K562 (cell line): Measurements from ENCODE around the gene CPM. TPM values are rescaled to one million over a fixed set of nuclear protein-coding genes. Genes with fewer than 3 reads are reported as not detected.

Experiments
- ATAC-seq: fragments of 200-7000 bp; cut with Tn5 transposase; 3 replicates; pipeline ENCODE4 v1.9.1; 2020; ENCODE audit warnings: moderate library complexity
- BruUV-seq: library from RNA; stranded (reverse); fragments of 400-500 nt; replicated peaks from 2 replicates; lab custom pipeline; 2021; lab: Mats Ljungman, UMichigan
- CTCF ChIA-PET: fragments of 300-600 bp; formaldehyde crosslinking; extraction: SDS; loops from one replicate; lab custom pipeline; 2021; ENCODE audit warnings: low intra/inter-chr PET ratio; lab: Yijun Ruan, JAX
- POLR2A ChIA-PET: fragments of 300-600, 350-650 bp; sonication (Branson Sonifier 250); formaldehyde crosslinking; extraction: SDS; loops from one replicate; lab custom pipeline; 2021; ENCODE audit warnings: antibody characterized with exemption, inconsistent platforms; lab: Yijun Ruan, JAX
- DNase-seq, 4 experiments: peaks; one replicate each; pipeline versions ENCODE4 v3.0.0 to v3.0.0-alpha.2; 2011 to 2018; ENCODE audit warnings: low spot score in 3 of 4, mixed read lengths in 3 of 4; ENCODE audit errors: extremely low read depth in 1 of 4
- FAIRE-seq: peaks from 2 replicates; lab custom pipeline; 2011; peaks lifted over from hg19 to GRCh38; lab: Jason Lieb, UNC
- H2AFZ ChIP-seq: 2 replicates; pipeline ENCODE4 v1.6.0; 2011; ENCODE audit warnings: low read depth, low read length, control low read depth, inconsistent platforms
- H3K27ac ChIP-seq: fragments of 200-600 bp; 3 replicates; pipeline ENCODE4 v1.8.0; 2011; ENCODE audit warnings: low read depth, mild to moderate bottlenecking, control low read depth, inconsistent platforms, low read length, moderate library complexity, mixed read lengths; ENCODE audit errors: extremely low read depth
- H3K27me3 ChIP-seq, 2 experiments: fragments of 300-600 bp in 1 of 2; 2 replicates in 1 of 2; 3 replicates in 1 of 2; pipeline versions ENCODE4 v1.6.0 to v1.8.0; 2011; ENCODE audit warnings: inconsistent platforms in 2 of 2, low read length in 2 of 2, mild to moderate bottlenecking in 1 of 2, mixed read lengths in 1 of 2, moderate library complexity in 1 of 2; ENCODE audit not compliant: control insufficient read depth in 2 of 2, insufficient read depth in 2 of 2
- H3K36me3 ChIP-seq: fragments of 300-600 bp; 3 replicates; pipeline ENCODE4 v1.8.0; 2011; ENCODE audit warnings: mild to moderate bottlenecking, low read length, inconsistent platforms; ENCODE audit not compliant: control insufficient read depth, insufficient read depth
- H3K4me1 ChIP-seq, 2 experiments: fragments of 200-600 bp in 1 of 2; replicated peaks in 1 of 2; 2 replicates in 1 of 2; 3 replicates in 1 of 2; pipeline versions ENCODE4 v1.5.1 to v1.8.0; 2011; ENCODE audit warnings: inconsistent platforms in 2 of 2, low read length in 2 of 2, mild to moderate bottlenecking in 1 of 2, mixed read lengths in 1 of 2, moderate library complexity in 1 of 2; ENCODE audit not compliant: control insufficient read depth in 2 of 2, insufficient read depth in 2 of 2
- H3K4me2 ChIP-seq: 2 replicates; pipeline ENCODE4 v1.6.1; 2011; ENCODE audit warnings: low read length, control low read depth, inconsistent platforms, mixed read lengths; ENCODE audit not compliant: insufficient read depth
- H3K4me3 ChIP-seq: fragments of 200-600 bp; sonication (generic), shearing (Covaris generic); 2 replicates; pipeline ENCODE4 v1.5.1; 2016; ENCODE audit warnings: control low read depth, inconsistent platforms
- H3K79me2 ChIP-seq: fragments of 200-600 bp; 3 replicates; pipeline ENCODE4 v1.8.0; 2011; ENCODE audit warnings: low read length, inconsistent platforms; ENCODE audit not compliant: control insufficient read depth, insufficient read depth
- H3K9ac ChIP-seq, 2 experiments: 2 replicates each; pipeline versions ENCODE4 v1.6.0 to v1.6.1; 2011; ENCODE audit warnings: low read depth in 2 of 2, low read length in 2 of 2, control low read depth in 1 of 2, inconsistent platforms in 1 of 2, mild to moderate bottlenecking in 1 of 2, mixed read lengths in 1 of 2; ENCODE audit not compliant: insufficient read depth in 1 of 2
- H3K9me1 ChIP-seq: one replicate; pipeline ENCODE4 v1.6.0; 2011; ENCODE audit warnings: inconsistent platforms, mild to moderate bottlenecking, low read length, moderate library complexity; ENCODE audit not compliant: control insufficient read depth, insufficient read depth
- H3K9me3 ChIP-seq: replicated peaks from 2 replicates; pipeline ENCODE4 v1.5.1; 2011; ENCODE audit warnings: low read depth, low read length, inconsistent platforms; ENCODE audit not compliant: control insufficient read depth, insufficient read depth
- H4K20me1 ChIP-seq: replicated peaks from 2 replicates; pipeline ENCODE4 v1.6.1; 2011; ENCODE audit warnings: low read length, inconsistent platforms, mixed read lengths; ENCODE audit not compliant: control insufficient read depth, insufficient read depth
- FOS ChIP-seq: IDR thresholded peaks from 3 replicates; pipeline ENCODE4 v1.6.1; 2011; ENCODE audit not compliant: insufficient read length; ENCODE audit errors: extremely low read depth
- NFIC ChIP-seq: fragments of 450-650 bp; IDR thresholded peaks from 2 replicates; pipeline ENCODE4 v1.6.1; 2017; ENCODE audit warnings: mild to moderate bottlenecking, inconsistent platforms
- RAD21 ChIP-seq, 2 experiments: fragments of 250-450 bp in 1 of 2; fragments of 450-650 bp in 1 of 2; sonication (Bioruptor Pico) in 1 of 2; formaldehyde crosslinking in 1 of 2; IDR thresholded peaks in 1 of 2; conservative IDR thresholded peaks in 1 of 2; 2 replicates each; pipeline versions ENCODE4 v1.4.0 to v1.8.0; 2020 to 2022; ENCODE audit warnings: mild to moderate bottlenecking in 2 of 2, moderate library complexity in 1 of 2
- RBFOX2 ChIP-seq: fragments of 200-400 bp; formaldehyde crosslinking; IDR thresholded peaks from 2 replicates; pipeline ENCODE4 v1.6.1; 2017; ENCODE audit warnings: low read depth, mild to moderate bottlenecking, low read length, moderate library complexity
- RFX1 ChIP-seq: fragments of 450-650 bp; IDR thresholded peaks from 2 replicates; pipeline ENCODE4 v1.6.1; 2016; ENCODE audit warnings: mild to moderate bottlenecking, moderate library complexity
- RFX5 ChIP-seq: IDR thresholded peaks from 2 replicates; pipeline ENCODE4 v1.6.1; 2011; ENCODE audit warnings: low read depth, mild to moderate bottlenecking, improper control_type of control experiment, low read length
- WGBS: fragments of 100-300 bp; shearing (Covaris generic); methylation state at CpG from one replicate; pipeline ENCODE4 v1.1.6; 2016; ENCODE audit warnings: low coverage, mixed read lengths; ENCODE audit not compliant: insufficient coverage; ENCODE audit errors: missing lambda C conversion rate; 5-methylcytosine and 5-hydroxymethylcytosine counted together
- in situ Hi-C: fragments of 300-500 bp; cut with MboI; formaldehyde crosslinking; loops from 4 replicates; pipeline ENCODE4 v1.15.0; 2018; ENCODE audit warnings: inconsistent platforms, mixed read lengths
- intact Hi-C: fragments of 100-400 bp; cut with micrococcal nuclease; formaldehyde crosslinking; loops from 2 replicates; pipeline ENCODE4 v1.14.2; 2022
- polyA plus RNA-seq, 8 experiments: library from polyadenylated mRNA; depleted of rRNA in 4 of 8; stranded (reverse) in 5 of 8; unstranded in 3 of 8; fragments of >200 nt; fragmentation: Nextera tagmentation in 2 of 8; fragmentation: Illumina TruSeq in 1 of 8; extraction: Ambion mirVana in 2 of 8; extraction: Trizol in 1 of 8; gene quantifications; 2 replicates each; pipeline versions ENCODE4 v1.2.1 to v1.2.3, GENCODE V29; 2011 to 2014; ENCODE audit warnings: inconsistent platforms in 1 of 8, missing spikeins in 1 of 8
- total RNA-seq, 7 experiments: library from RNA; depleted of rRNA in 6 of 7; stranded (reverse); fragments of >200 nt in 6 of 7; fragmentation: Illumina TruSeq in 2 of 7; extraction: Trizol in 2 of 7; gene quantifications; 2 replicates each; pipeline versions ENCODE4 v1.2.1 to v1.2.3, GENCODE V29; 2011 to 2021; ENCODE audit warnings: low replicate concordance in 1 of 7
- TF ChIP-seq, protein P1 (sequence below): sonication (generic); formaldehyde crosslinking; IDR thresholded peaks from 2 replicates; pipeline ENCODE4 v1.4.0; 2020; ENCODE audit warnings: mild to moderate bottlenecking, missing genetic modification reagents
- TF ChIP-seq, protein P2 (sequence below), 3 experiments: IDR thresholded peaks in 2 of 3; conservative IDR thresholded peaks in 1 of 3; 2 replicates each; pipeline ENCODE4 v1.5.1; 2011 to 2012; ENCODE audit warnings: low read length in 3 of 3, mild to moderate bottlenecking in 3 of 3, control low read depth in 2 of 3, improper control_type of control experiment in 1 of 3, inconsistent platforms in 1 of 3, low read depth in 1 of 3, mixed read lengths in 1 of 3, moderate library complexity in 1 of 3; ENCODE audit not compliant: insufficient read depth in 2 of 3

CPM gene
- total and polyA plus RNA-seq, 9 of the 15 experiments (the other 6 are each of a cell fraction or from before 2014, with no cell fraction given), result 0.31 TPM; not detected in 8

DNA sequence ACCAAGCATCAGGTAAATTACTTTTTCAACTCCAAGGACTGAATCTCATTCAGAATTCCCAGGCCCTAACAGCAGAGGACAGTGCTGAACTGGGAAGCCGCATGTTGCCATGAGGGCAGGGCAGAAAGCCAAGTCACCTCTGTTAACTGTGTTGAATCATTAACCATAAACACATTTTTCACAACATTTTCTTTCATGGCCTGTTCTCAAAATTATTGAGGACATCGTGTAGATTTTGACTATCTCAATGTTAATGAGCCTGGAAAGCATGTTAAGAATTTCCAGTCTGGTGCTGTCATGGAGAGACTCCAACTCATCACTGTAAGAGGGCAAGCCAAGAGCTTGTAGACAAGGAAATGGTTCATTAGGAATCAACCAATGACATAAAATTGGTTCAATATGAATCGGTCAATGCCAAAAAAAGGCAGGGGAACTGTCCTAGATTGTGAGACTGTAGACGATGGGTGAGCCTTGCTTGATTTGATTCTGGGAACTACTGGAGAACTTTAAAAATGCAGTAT, 33.7 kb downstream of the CPM start:
- no peak overlapping the region for H2AFZ ChIP-seq
- H3K4me1 ChIP-seq, result no peaks in the 10 kb centered on the region
- WGBS, result 0% methylated on average over 4 of the region's 4 CpGs
- H3K27me3 ChIP-seq, result peaks cover 8 to 12% of the 10 kb centered on the region in 2 experiments; a peak in 4 of 5 replicates
- no TSS peak for BruUV-seq
- ChIA-PET CTCF (interaction anchor here (0.5 kb wide), 1 partner anchor 1543 kb away, joined by 4 read pairs; no protein-coding TSS in a partner anchor), POLR2A (interaction anchor here (1.2 kb wide), 1 partner anchor 8 kb away, joined by 3 read pairs; no protein-coding TSS in a partner anchor)
- H3K9me1 ChIP-seq, result no peaks in the 10 kb centered on the region
- no peak overlapping the region for H3K4me2 ChIP-seq
- no peaks in the 10 kb centered on the region; the same call in 1 of the 2 replicates for H4K20me1 ChIP-seq
- H3K36me3 ChIP-seq, result no peaks in the 10 kb centered on the region
- no peaks in the 10 kb centered on the region for H3K79me2 ChIP-seq
- no peaks in the 10 kb centered on the region for H3K9me3 ChIP-seq
- intact Hi-C loops, result no loop called here
- no peak for DNase-seq
- H3K4me3 ChIP-seq, result no peak overlapping the region
- H3K27ac ChIP-seq, result no peak overlapping the region
- no peak for FAIRE-seq
- in situ Hi-C loops, result no loop called here
- H3K9ac ChIP-seq, result no peak overlapping the region
- no peak for ATAC-seq
- TF ChIP-seq RFX1 (no peak), NFIC (peak; percentile 45), FOS (no peak), RAD21 (CRISPR knock-in tag; conservative IDR thresholded peaks at IDR 0.05 in 1 of 2, IDR thresholded peaks at IDR 0.05 in 1 of 2) (peak; percentile 16 to 41; a peak in 2 of 4 replicates), RFX5 (no peak), RBFOX2 (no peak)
- TF ChIP-seq, protein P1, sequence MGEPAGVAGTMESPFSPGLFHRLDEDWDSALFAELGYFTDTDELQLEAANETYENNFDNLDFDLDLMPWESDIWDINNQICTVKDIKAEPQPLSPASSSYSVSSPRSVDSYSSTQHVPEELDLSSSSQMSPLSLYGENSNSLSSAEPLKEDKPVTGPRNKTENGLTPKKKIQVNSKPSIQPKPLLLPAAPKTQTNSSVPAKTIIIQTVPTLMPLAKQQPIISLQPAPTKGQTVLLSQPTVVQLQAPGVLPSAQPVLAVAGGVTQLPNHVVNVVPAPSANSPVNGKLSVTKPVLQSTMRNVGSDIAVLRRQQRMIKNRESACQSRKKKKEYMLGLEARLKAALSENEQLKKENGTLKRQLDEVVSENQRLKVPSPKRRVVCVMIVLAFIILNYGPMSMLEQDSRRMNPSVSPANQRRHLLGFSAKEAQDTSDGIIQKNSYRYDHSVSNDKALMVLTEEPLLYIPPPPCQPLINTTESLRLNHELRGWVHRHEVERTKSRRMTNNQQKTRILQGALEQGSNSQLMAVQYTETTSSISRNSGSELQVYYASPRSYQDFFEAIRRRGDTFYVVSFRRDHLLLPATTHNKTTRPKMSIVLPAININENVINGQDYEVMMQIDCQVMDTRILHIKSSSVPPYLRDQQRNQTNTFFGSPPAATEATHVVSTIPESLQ (CRISPR knock-in tag), result no peak
- TF ChIP-seq, protein P2, sequence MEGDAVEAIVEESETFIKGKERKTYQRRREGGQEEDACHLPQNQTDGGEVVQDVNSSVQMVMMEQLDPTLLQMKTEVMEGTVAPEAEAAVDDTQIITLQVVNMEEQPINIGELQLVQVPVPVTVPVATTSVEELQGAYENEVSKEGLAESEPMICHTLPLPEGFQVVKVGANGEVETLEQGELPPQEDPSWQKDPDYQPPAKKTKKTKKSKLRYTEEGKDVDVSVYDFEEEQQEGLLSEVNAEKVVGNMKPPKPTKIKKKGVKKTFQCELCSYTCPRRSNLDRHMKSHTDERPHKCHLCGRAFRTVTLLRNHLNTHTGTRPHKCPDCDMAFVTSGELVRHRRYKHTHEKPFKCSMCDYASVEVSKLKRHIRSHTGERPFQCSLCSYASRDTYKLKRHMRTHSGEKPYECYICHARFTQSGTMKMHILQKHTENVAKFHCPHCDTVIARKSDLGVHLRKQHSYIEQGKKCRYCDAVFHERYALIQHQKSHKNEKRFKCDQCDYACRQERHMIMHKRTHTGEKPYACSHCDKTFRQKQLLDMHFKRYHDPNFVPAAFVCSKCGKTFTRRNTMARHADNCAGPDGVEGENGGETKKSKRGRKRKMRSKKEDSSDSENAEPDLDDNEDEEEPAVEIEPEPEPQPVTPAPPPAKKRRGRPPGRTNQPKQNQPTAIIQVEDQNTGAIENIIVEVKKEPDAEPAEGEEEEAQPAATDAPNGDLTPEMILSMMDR (IDR thresholded peaks at IDR 0.05 in 2 of 3, conservative IDR thresholded peaks at IDR 0.05 in 1 of 3; ENCODE audit: insufficient read depth in 2 of 3, low read depth in 1 of 3, low read length in 3 of 3), result peak in 2 of 3 experiments; percentile 10 to 29; a peak in 1 of 6 replicates
